GM23248 (cell line): ENCODE results near the gene C5orf15. TPM values are rescaled to one million over a fixed set of nuclear protein-coding genes. Genes with fewer than 3 reads are reported as not detected.

Experiments
- DNase-seq: peaks from one replicate; pipeline ENCODE4 v3.0.0-alpha.2; 2015
- H2AFZ ChIP-seq: fragments of 200-600 bp; sonication (generic); 2 replicates; pipeline ENCODE4 v1.6.1; 2016; ENCODE audit warnings: antibody characterized with exemption
- H3F3A ChIP-seq: fragments of 200-600 bp; sonication (generic); 2 replicates; pipeline ENCODE4 v1.6.1; 2016; ENCODE audit warnings: mild to moderate bottlenecking, antibody characterized with exemption, mixed run types; ENCODE audit not compliant: insufficient read depth
- H3K27ac ChIP-seq: fragments of 200-600 bp; sonication (generic); 2 replicates; pipeline ENCODE4 v1.5.1; 2016; ENCODE audit warnings: mild to moderate bottlenecking
- H3K27me3 ChIP-seq: fragments of 200-600 bp; sonication (generic); replicated peaks from 2 replicates; pipeline ENCODE4 v1.6.1; 2016; ENCODE audit warnings: mild to moderate bottlenecking; ENCODE audit not compliant: insufficient read depth
- H3K36me3 ChIP-seq: fragments of 200-600 bp; sonication (generic); 2 replicates; pipeline ENCODE4 v1.6.1; 2016; ENCODE audit warnings: low read depth, mild to moderate bottlenecking
- H3K4me1 ChIP-seq: fragments of 200-600 bp; sonication (generic); 2 replicates; pipeline ENCODE4 v1.6.1; 2016; ENCODE audit warnings: mild to moderate bottlenecking; ENCODE audit not compliant: insufficient read depth
- H3K4me2 ChIP-seq: fragments of 200-600 bp; sonication (generic); one replicate; pipeline ENCODE4 v1.6.1; 2016; ENCODE audit warnings: mild to moderate bottlenecking; ENCODE audit not compliant: unreplicated experiment
- H3K4me3 ChIP-seq: fragments of 200-600 bp; sonication (generic); 2 replicates; pipeline ENCODE4 v1.5.1; 2016; ENCODE audit warnings: mild to moderate bottlenecking
- H3K79me2 ChIP-seq: fragments of 200-600 bp; sonication (generic); 2 replicates; pipeline ENCODE4 v1.6.1; 2016; ENCODE audit warnings: mild to moderate bottlenecking; ENCODE audit not compliant: insufficient read depth
- H3K9ac ChIP-seq: fragments of 200-600 bp; sonication (generic); 2 replicates; pipeline ENCODE4 v1.6.1; 2016; ENCODE audit warnings: mild to moderate bottlenecking
- H3K9me2 ChIP-seq: fragments of 200-600 bp; sonication (generic); 2 replicates; pipeline ENCODE4 v1.6.1; 2016; ENCODE audit warnings: mixed run types, mild to moderate bottlenecking, moderate library complexity; ENCODE audit not compliant: insufficient read depth
- H3K9me3 ChIP-seq: fragments of 200-600 bp; sonication (generic); one replicate; pipeline ENCODE4 v1.6.1; 2017; ENCODE audit warnings: low read depth
- H4K20me1 ChIP-seq: fragments of 200-600 bp; sonication (generic); 2 replicates; pipeline ENCODE4 v1.6.0; 2016; ENCODE audit not compliant: insufficient read depth
- EZH2 ChIP-seq: fragments of 200-600 bp; sonication (generic); IDR thresholded peaks from 2 replicates; pipeline ENCODE4 v1.6.1; 2018; ENCODE audit warnings: antibody characterized with exemption, mild to moderate bottlenecking; ENCODE audit not compliant: insufficient read depth, poor library complexity, severe bottlenecking
- EZH2phosphoT487 ChIP-seq: fragments of 200-600 bp; sonication (generic); IDR thresholded peaks from 2 replicates; pipeline ENCODE4 v1.6.1; 2018; ENCODE audit warnings: antibody characterized with exemption, moderate library complexity, mild to moderate bottlenecking, low read depth; ENCODE audit not compliant: insufficient read depth
- WGBS, 2 experiments: methylation state at CpG; one replicate each; pipeline ENCODE4 v1.1.6; 2015 to 2017; ENCODE audit warnings: low lambda C conversion rate in 2 of 2, low coverage in 1 of 2; ENCODE audit errors: missing lambda C conversion rate in 2 of 2; 5-methylcytosine and 5-hydroxymethylcytosine counted together
- in situ Hi-C: fragments of 300-500 bp; cut with MboI; formaldehyde crosslinking; loops from 2 replicates; pipeline ENCODE4 v1.15.0; 2020
- polyA plus RNA-seq: library from polyadenylated mRNA; unstranded; fragments of >200 nt; fragmentation: Nextera tagmentation; extraction: Ambion mirVana; gene quantifications from 2 replicates; pipeline ENCODE4 v1.2.1, GENCODE V29; 2016
- total RNA-seq: library from RNA; depleted of rRNA; stranded (reverse); fragments of >200 nt; shearing (Covaris generic); gene quantifications from 2 replicates; pipeline ENCODE4 v1.2.3, GENCODE V29; 2014

The C5orf15 gene
- total and polyA plus RNA-seq, 2 experiments from 2014 or later = 122 to 128 TPM

DNA sequence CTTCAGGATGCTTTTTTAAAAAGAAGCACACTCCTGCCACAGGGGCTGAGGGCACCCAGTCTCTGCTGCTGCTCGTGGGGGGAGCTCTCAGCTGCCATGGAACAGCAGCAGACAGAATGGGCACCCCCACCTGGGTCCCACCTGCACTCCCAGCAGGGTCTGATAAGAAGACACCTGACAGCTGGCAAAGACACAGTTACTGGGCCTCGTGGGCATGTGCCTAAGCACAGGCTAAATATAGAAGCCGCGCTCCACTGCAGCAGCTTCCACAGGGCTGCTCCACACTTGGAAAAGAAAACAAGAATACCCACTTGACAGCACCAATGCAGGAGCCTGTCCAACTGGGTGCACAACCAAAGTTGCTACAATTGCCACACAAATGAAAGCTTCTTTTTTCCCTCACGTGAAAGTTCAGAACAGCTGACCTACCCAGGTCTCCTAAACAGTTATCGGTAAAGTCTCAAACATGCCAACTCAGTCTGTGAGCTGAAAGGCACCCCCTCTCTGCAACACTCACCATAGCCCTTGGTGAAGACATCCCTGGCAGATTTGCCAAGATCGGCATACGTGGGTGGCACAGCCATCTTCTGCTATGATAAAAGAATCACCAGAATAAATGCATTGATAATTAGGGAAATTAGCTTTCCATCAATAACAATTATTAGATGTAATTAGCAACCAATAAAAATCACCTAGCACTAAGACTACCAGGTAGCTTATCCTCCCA lies 24.2 kb upstream of the C5orf15 start:
- Histone ChIP-seq H3K9me3 (no peaks in the 10 kb centered on the region), H3K4me3 (no peak overlapping the region), H3F3A (peaks cover 23% of the 10 kb centered on the region; the same call in 1 of the 2 replicates), H3K9ac (no peak overlapping the region), H3K79me2 (peaks cover 100% of the 10 kb centered on the region), H3K4me2 (peak overlapping the region; percentile 50), H3K9me2 (no peaks in the 10 kb centered on the region), H4K20me1 (peaks cover 39% of the 10 kb centered on the region), H3K4me1 (peaks cover 44% of the 10 kb centered on the region), H2AFZ (no peak overlapping the region), H3K27me3 (no peaks in the 10 kb centered on the region), H3K36me3 (peaks cover 39% of the 10 kb centered on the region), H3K27ac (peak overlapping the region; percentile 36; the same call in 1 of the 2 replicates)
- no peak for DNase-seq
- in situ Hi-C loops = no loop called here
- TF ChIP-seq EZH2phosphoT487 (no peak), EZH2 (no peak)
- WGBS, 2 experiments = 87 to 92% methylated on average over 8 of the region's 8 CpGs

- WGBS, 2 experiments = 94 to 97% methylated on average over 5 of the region's 5 CpGs
- Histone ChIP-seq H3K9me3 (no peaks in the 10 kb centered on the region), H3K79me2 (peaks cover 100% of the 10 kb centered on the region), H4K20me1 (peaks cover 38% of the 10 kb centered on the region), H3K4me2 (no peak overlapping the region), H3K27ac (no peak overlapping the region), H3K4me3 (no peak overlapping the region), H3K9me2 (no peaks in the 10 kb centered on the region), H3K9ac (no peak overlapping the region), H3K27me3 (no peaks in the 10 kb centered on the region), H3K36me3 (peaks cover 52% of the 10 kb centered on the region), H2AFZ (no peak overlapping the region), H3K4me1 (peaks cover 38% of the 10 kb centered on the region), H3F3A (peaks cover 23% of the 10 kb centered on the region; the same call in 1 of the 2 replicates)
- DNase-seq = no peak
- TF ChIP-seq EZH2phosphoT487 = no peak
- TF ChIP-seq EZH2 = no peak
- in situ Hi-C loops = no loop called here
Observed at GRCh38 chr5:133991171-133991910, 22.9 kb upstream of the C5orf15 start.

DNA sequence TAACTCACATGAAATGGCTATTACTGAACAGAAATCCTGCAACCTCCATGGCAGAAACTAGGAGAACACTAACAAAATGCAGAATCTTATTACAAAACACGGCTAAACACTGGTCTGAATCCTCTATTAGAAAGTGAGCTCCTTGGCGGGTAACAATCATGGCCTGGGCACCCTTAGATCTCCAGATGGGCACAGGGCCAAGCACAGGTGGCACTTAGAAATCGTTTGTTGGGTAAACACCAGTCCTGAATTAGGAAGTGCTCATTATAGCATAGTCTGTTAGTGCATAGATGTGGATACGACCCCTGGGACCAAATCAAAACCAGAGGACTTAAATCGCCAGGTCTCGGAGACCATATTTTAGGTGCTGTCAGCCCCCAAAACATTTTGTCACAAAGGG lies 22.0 kb upstream of the C5orf15 start:
- in situ Hi-C loops = no loop called here

GRCh38 chr5:133985540-133986180 lies 17.2 kb upstream of the C5orf15 start:
- Histone ChIP-seq H3K4me3 (no peak overlapping the region), H3K4me2 (no peak overlapping the region), H4K20me1 (no peaks in the 10 kb centered on the region), H3K4me1 (no peaks in the 10 kb centered on the region), H2AFZ (no peak overlapping the region), H3K36me3 (peaks cover 75% of the 10 kb centered on the region), H3K27ac (no peak overlapping the region), H3K9me3 (no peaks in the 10 kb centered on the region), H3F3A (no peaks in the 10 kb centered on the region), H3K79me2 (peaks cover 100% of the 10 kb centered on the region), H3K9me2 (no peaks in the 10 kb centered on the region), H3K27me3 (no peaks in the 10 kb centered on the region), H3K9ac (no peak overlapping the region)
- TF ChIP-seq EZH2phosphoT487 (no peak), EZH2 (no peak)
- in situ Hi-C loops = no loop called here
- no peak for DNase-seq
- WGBS, 2 experiments = 73 to 88% methylated on average over 3 of the region's 3 CpGs

More for the DNA sequence above, 22.0 kb upstream of the C5orf15 start:
- peaks cover 100% of the 10 kb centered on the region for H3K79me2 ChIP-seq
- H3K4me3 ChIP-seq = no peak overlapping the region
- peaks cover 59% of the 10 kb centered on the region for H3K36me3 ChIP-seq
- H3K9me3 ChIP-seq = no peaks in the 10 kb centered on the region
- H3K4me1 ChIP-seq = peaks cover 31% of the 10 kb centered on the region
- no peak overlapping the region for H3K4me2 ChIP-seq
- 80% methylated on average over 6 of the region's 6 CpGs for WGBS, 2 experiments
- no peak overlapping the region for H3K27ac ChIP-seq
- no peaks in the 10 kb centered on the region for H3K27me3 ChIP-seq
- H4K20me1 ChIP-seq = peaks cover 38% of the 10 kb centered on the region
- H3K9me2 ChIP-seq = no peaks in the 10 kb centered on the region
- no peak overlapping the region for H3K9ac ChIP-seq
- H3F3A ChIP-seq = peaks cover 23% of the 10 kb centered on the region; the same call in 1 of the 2 replicates
- DNase-seq = no peak
- no peak overlapping the region for H2AFZ ChIP-seq
- TF ChIP-seq EZH2 (no peak), EZH2phosphoT487 (no peak)
